GM12891 (cell line): ENCODE data around the gene UFC1.
"Not testable (repeated sequence)": the region's sequence is repeated elsewhere in the genome, so short reads cannot be mapped to it uniquely, and the experiment has no call there.

Source experiments
- POLR2A ChIP-seq: IDR thresholded peaks from 2 replicates; pipeline ENCODE4 v1.6.1; 2011; ENCODE audit warnings: low read depth, low read length, control low read depth
- POLR2AphosphoS5 ChIP-seq: IDR thresholded peaks from 2 replicates; pipeline ENCODE4 v1.6.1; 2011; ENCODE audit warnings: low read depth, low read length, control low read depth

DNA sequence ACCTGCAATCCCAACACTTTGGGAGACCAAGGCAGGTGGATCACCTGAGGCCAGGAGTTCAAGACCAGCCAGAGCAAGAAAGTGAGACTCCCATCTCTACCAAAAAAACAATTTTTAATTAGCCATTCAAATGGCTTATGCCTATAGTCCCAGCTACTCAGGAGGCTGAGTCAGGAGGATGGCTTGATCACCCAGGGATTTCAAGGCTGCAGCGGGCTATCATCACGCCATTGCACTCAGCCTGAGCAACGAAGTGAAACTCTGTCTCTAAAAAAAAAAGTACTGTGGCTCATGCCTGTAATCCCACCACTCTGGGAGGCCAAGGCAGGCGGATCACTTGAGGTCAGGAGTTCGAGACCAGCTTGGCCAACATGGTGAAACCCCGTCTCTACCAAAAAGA is 37.8 kb upstream of the UFC1 start:
- TF ChIP-seq POLR2A, POLR2AphosphoS5: not testable (repeated sequence)
